Calu3 (cell line): ENCODE data around the gene ADIRF. TPM values are rescaled to one million over a fixed set of nuclear protein-coding genes. Genes with fewer than 3 reads are reported as not detected.
"Not testable (repeated sequence)": the region's sequence is repeated elsewhere in the genome, so short reads cannot be mapped to it uniquely, and the experiment has no call there.

ENCODE experiments used
- BruUV-seq: library from RNA; stranded (reverse); fragments of 400-500 nt; replicated peaks from 2 replicates; lab custom pipeline; 2021; lab: Mats Ljungman, UMichigan
- CTCF ChIA-PET: fragments of 300-600 bp; sonication (Branson Sonifier 250); formaldehyde crosslinking; loops from one replicate; lab custom pipeline; 2022; ENCODE audit warnings: antibody characterized with exemption; lab: Charles Lee
- DNase-seq: peaks from one replicate; pipeline ENCODE4 v3.0.0; 2022
- H3K27ac Mint-ChIP-seq: one replicate; pipeline ENCODE4 v1.8.0; 2022; ENCODE audit warnings: mixed read lengths; ENCODE audit not compliant: unreplicated experiment
- H3K27me3 Mint-ChIP-seq: one replicate; pipeline ENCODE4 v1.8.0; 2022; ENCODE audit warnings: mixed read lengths; ENCODE audit not compliant: unreplicated experiment
- H3K36me3 Mint-ChIP-seq: one replicate; pipeline ENCODE4 v1.8.0; 2022; ENCODE audit warnings: mild to moderate bottlenecking, moderate library complexity, mixed read lengths; ENCODE audit not compliant: insufficient read depth, unreplicated experiment
- H3K4me1 Mint-ChIP-seq: one replicate; pipeline ENCODE4 v1.8.0; 2022; ENCODE audit warnings: mild to moderate bottlenecking, low read depth, mixed read lengths; ENCODE audit not compliant: unreplicated experiment
- H3K4me3 Mint-ChIP-seq: one replicate; pipeline ENCODE4 v1.8.0; 2022; ENCODE audit warnings: mild to moderate bottlenecking, low read depth, moderate library complexity, mixed read lengths; ENCODE audit not compliant: unreplicated experiment
- H3K9me3 Mint-ChIP-seq: one replicate; pipeline ENCODE4 v1.8.0; 2022; ENCODE audit warnings: low read depth, mixed read lengths; ENCODE audit not compliant: unreplicated experiment
- CTCF ChIP-seq: fragments of 200-600 bp; IDR thresholded peaks from one replicate; pipeline ENCODE4 v1.8.0; 2022; ENCODE audit warnings: antibody characterized with exemption; ENCODE audit not compliant: unreplicated experiment
- intact Hi-C: fragments of 100-400 bp; cut with micrococcal nuclease; formaldehyde crosslinking; loops from one replicate; pipeline ENCODE4 v1.10.0; 2022; ENCODE audit not compliant: unreplicated experiment
- total RNA-seq: library from RNA; stranded (reverse); gene quantifications from 2 replicates; pipeline ENCODE4 v1.2.3, GENCODE V29; 2022

The ADIRF gene
- total RNA-seq, 1 experiment from 2014 or later = not detected

GRCh38 chr10:87000491-87000890 lies 32.2 kb downstream of the ADIRF start:
- no peak for DNase-seq
- Mint-ChIP-seq H3K4me1 (no peaks in the 10 kb centered on the region), H3K27me3 (no peaks in the 10 kb centered on the region), H3K9me3 (no peaks in the 10 kb centered on the region), H3K27ac (no peak overlapping the region), H3K4me3 (no peak overlapping the region), H3K36me3 (no peaks in the 10 kb centered on the region)
- no peak for TF ChIP-seq CTCF
- intact Hi-C loops = no loop called here
- no TSS peak for BruUV-seq
- CTCF ChIA-PET = no interaction called here

- not testable (repeated sequence) for H3K9me3 Mint-ChIP-seq, BruUV-seq
Measured at GRCh38 chr10:87007124-87007523, 38.8 kb downstream of the ADIRF start.

GRCh38 chr10:87007674-87008073 lies 39.4 kb downstream of the ADIRF start:
- DNase-seq, H3K27me3 Mint-ChIP-seq, H3K27ac Mint-ChIP-seq, BruUV-seq, H3K36me3 Mint-ChIP-seq, H3K4me3 Mint-ChIP-seq, intact Hi-C loops, CTCF ChIA-PET, H3K4me1 Mint-ChIP-seq, H3K9me3 Mint-ChIP-seq: not testable (repeated sequence)

More at GRCh38 chr10:87007124-87007523, 38.8 kb downstream of the ADIRF start:
- H3K27me3 Mint-ChIP-seq, H3K27ac Mint-ChIP-seq, intact Hi-C loops, CTCF ChIA-PET, DNase-seq, H3K36me3 Mint-ChIP-seq, H3K4me3 Mint-ChIP-seq, H3K4me1 Mint-ChIP-seq: not testable (repeated sequence)

GRCh38 chr10:87008303-87008702 lies 40.0 kb downstream of the ADIRF start:
- H3K4me3 Mint-ChIP-seq, H3K27ac Mint-ChIP-seq, CTCF ChIA-PET, H3K27me3 Mint-ChIP-seq, intact Hi-C loops, DNase-seq, H3K36me3 Mint-ChIP-seq, H3K4me1 Mint-ChIP-seq, H3K9me3 Mint-ChIP-seq, BruUV-seq: not testable (repeated sequence)

- DNase-seq, H3K27ac Mint-ChIP-seq, H3K36me3 Mint-ChIP-seq, BruUV-seq, H3K4me3 Mint-ChIP-seq, H3K9me3 Mint-ChIP-seq, CTCF ChIA-PET, H3K4me1 Mint-ChIP-seq, intact Hi-C loops, H3K27me3 Mint-ChIP-seq: not testable (repeated sequence)
Measured at GRCh38 chr10:87009134-87009696, 40.9 kb downstream of the ADIRF start.

- BruUV-seq, DNase-seq, H3K27ac Mint-ChIP-seq, H3K27me3 Mint-ChIP-seq, H3K36me3 Mint-ChIP-seq, H3K4me3 Mint-ChIP-seq, H3K4me1 Mint-ChIP-seq, CTCF ChIA-PET, H3K9me3 Mint-ChIP-seq, intact Hi-C loops: not testable (repeated sequence)
Measured at GRCh38 chr10:87013528-87013927, 45.2 kb downstream of the ADIRF start.

GRCh38 chr10:87014986-87015716 lies 46.9 kb downstream of the ADIRF start:
- H3K27me3 Mint-ChIP-seq, BruUV-seq, H3K4me1 Mint-ChIP-seq, CTCF ChIA-PET, H3K36me3 Mint-ChIP-seq, H3K27ac Mint-ChIP-seq, H3K9me3 Mint-ChIP-seq, DNase-seq, intact Hi-C loops, H3K4me3 Mint-ChIP-seq: not testable (repeated sequence)

- H3K9me3 Mint-ChIP-seq, intact Hi-C loops, H3K27ac Mint-ChIP-seq, H3K4me3 Mint-ChIP-seq, BruUV-seq, H3K4me1 Mint-ChIP-seq, H3K36me3 Mint-ChIP-seq, DNase-seq, H3K27me3 Mint-ChIP-seq, CTCF ChIA-PET: not testable (repeated sequence)
Measured at GRCh38 chr10:87018127-87018526, 49.8 kb downstream of the ADIRF start.

- BruUV-seq, H3K4me3 Mint-ChIP-seq, H3K4me1 Mint-ChIP-seq, H3K27ac Mint-ChIP-seq, intact Hi-C loops, CTCF ChIA-PET, DNase-seq, H3K9me3 Mint-ChIP-seq, H3K36me3 Mint-ChIP-seq, H3K27me3 Mint-ChIP-seq: not testable (repeated sequence)
Measured at GRCh38 chr10:87019066-87019465, 50.8 kb downstream of the ADIRF start.
